PC-3 (cell line): ENCODE results near the gene ARHGAP26.

Experiments used
- CTCF ChIP-seq: fragments of 300-600 bp; sonication (generic); conservative IDR thresholded peaks from 2 replicates; pipeline ENCODE4 v1.5.1; 2017; ENCODE audit warnings: antibody characterized with exemption, low read depth, mild to moderate bottlenecking, low read length
- EZH2phosphoT487 ChIP-seq: fragments of 300-600 bp; sonication (generic); IDR thresholded peaks from 2 replicates; pipeline ENCODE4 v1.6.1; 2018; ENCODE audit warnings: mild to moderate bottlenecking, antibody characterized with exemption, low read length, borderline replicate concordance

DNA sequence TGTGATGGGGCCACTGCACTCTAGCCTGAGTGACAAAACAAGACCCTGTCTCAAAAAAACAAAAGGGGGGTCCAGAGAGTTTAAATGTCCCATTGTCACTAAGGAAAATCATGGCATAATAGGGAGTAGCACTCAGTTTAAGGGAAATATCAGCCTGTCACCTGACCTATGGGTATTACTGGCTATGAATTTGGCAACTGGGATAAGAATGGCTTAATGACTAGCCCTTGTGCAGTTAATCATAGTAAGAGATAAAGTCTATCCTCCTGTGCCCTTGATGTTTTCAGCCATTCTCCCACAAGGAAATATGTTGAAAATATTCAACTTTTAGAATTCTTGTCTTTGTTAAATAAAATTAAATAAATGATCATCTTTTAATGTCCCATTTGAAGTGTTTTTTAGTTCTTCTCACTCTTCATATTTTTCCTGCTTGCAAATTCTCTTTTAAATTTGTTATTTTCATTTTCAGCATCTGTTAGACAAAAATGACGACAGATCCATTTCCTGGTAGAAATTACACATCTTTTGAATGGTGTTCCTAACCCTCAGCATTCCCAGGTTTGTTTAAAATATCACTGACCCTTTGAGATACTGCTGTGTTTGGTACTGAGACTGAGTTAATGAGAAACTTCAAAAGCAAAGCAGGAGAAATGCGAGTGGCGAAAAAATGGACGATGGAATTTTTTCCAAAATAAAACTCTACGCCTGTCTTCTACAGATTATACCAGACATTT, 191.4 kb downstream of the ARHGAP26 start:
- no peak for TF ChIP-seq CTCF
- TF ChIP-seq EZH2phosphoT487: no peak
